ENCODE results near the gene NCAM2. TPM values are rescaled to one million over a fixed set of nuclear protein-coding genes. Genes with fewer than 3 reads are reported as not detected.

Gene NCAM2
- polyA plus RNA-seq, 1 experiment, result 0.83 TPM

DNA sequence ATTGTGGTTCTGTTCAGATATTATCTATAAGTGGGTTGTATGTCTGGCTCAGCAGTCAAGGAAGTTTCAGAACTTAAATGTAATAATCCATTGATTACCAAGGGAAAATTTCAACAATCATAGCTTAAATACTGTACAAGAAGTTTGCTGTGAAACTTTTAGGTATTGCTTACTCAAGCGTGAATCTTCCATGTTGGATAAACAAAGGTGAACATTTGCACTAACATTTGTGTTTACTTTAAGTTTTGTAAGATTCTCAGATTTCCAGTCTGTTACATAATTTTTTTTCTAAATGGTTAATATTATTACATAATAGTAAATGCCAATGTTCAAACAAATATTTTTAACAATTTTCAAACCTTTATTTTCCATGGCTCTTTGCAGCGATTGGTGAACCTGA, 285.6 kb downstream of the NCAM2 start:
- ChIA-PET POLR2A (no interaction called here), CTCF (no interaction called here)
- Histone ChIP-seq H3K36me3 (ENCODE audit: control insufficient read depth, insufficient read depth, low read length) (no peaks in the 10 kb centered on the region), H3K27me3 (ENCODE audit: control insufficient read depth, insufficient read depth, low read length) (no peaks in the 10 kb centered on the region), H3K4me3 (ENCODE audit: low read depth, low read length) (no peak overlapping the region)
- TF ChIP-seq, protein P1, sequence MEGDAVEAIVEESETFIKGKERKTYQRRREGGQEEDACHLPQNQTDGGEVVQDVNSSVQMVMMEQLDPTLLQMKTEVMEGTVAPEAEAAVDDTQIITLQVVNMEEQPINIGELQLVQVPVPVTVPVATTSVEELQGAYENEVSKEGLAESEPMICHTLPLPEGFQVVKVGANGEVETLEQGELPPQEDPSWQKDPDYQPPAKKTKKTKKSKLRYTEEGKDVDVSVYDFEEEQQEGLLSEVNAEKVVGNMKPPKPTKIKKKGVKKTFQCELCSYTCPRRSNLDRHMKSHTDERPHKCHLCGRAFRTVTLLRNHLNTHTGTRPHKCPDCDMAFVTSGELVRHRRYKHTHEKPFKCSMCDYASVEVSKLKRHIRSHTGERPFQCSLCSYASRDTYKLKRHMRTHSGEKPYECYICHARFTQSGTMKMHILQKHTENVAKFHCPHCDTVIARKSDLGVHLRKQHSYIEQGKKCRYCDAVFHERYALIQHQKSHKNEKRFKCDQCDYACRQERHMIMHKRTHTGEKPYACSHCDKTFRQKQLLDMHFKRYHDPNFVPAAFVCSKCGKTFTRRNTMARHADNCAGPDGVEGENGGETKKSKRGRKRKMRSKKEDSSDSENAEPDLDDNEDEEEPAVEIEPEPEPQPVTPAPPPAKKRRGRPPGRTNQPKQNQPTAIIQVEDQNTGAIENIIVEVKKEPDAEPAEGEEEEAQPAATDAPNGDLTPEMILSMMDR (IDR thresholded peaks at IDR 0.05; ENCODE audit: insufficient read depth, low read depth, low read length), result no peak
- no peak for DNase-seq (ENCODE audit: low read depth)

DNA sequence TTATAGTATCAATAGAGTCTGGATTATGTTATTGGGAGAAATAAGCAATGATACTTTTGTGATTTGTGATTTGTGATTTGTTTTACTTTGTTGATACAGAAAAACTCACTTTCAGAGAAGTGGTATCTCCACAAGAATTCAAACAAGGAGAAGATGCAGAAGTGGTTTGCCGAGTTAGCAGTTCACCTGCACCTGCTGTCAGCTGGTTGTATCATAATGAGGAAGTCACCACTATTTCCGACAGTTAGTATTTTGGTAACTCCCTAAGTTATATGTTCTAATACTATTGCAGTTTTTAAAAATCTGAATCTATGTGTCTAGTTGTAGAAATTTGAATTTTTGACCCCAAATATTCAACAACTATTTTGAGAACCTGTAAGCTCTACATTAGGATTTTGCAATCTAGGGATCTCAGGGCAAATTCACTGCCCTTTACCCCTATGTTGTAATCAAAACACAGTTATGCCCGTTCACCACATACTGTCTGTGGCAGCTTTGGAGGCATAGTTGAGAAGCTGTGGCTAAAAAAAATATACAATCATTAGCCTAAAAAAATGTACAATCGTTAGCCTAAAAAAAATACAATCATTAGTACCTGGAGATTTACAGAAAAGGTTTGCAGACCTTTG, 288.1 kb downstream of the NCAM2 start:
- Histone ChIP-seq H3K36me3 (ENCODE audit: control insufficient read depth, insufficient read depth, low read length) (no peaks in the 10 kb centered on the region), H3K27me3 (ENCODE audit: control insufficient read depth, insufficient read depth, low read length) (no peaks in the 10 kb centered on the region), H3K4me3 (ENCODE audit: low read depth, low read length) (no peak overlapping the region)
- DNase-seq (ENCODE audit: low read depth), result no peak
- ChIA-PET POLR2A (no interaction called here), CTCF (no interaction called here)
- TF ChIP-seq, protein P1 (IDR thresholded peaks at IDR 0.05; ENCODE audit: insufficient read depth, low read depth, low read length), result no peak

DNA sequence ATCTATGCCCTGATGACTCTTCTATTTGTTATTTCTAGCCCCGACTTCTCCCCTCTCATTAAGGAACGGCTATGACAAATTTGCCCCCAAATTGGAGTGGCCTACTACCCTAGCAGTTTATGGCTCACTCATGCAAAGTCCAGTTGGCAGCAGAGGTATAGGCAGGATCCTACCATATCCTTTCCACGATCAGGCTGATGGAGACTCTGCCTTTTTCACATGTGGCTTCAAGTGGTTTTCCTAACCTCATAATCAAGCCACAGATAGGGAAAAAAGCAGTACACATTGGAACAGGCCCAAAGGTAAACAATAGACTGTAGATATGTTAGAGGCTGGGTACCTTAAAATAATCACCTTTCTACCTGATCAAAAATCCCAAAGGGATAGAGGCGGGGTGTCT, 292.5 kb downstream of the NCAM2 start:
- Histone ChIP-seq H3K27me3 (ENCODE audit: control insufficient read depth, insufficient read depth, low read length) (no peaks in the 10 kb centered on the region), H3K4me3 (ENCODE audit: low read depth, low read length) (no peak overlapping the region), H3K36me3 (ENCODE audit: control insufficient read depth, insufficient read depth, low read length) (no peaks in the 10 kb centered on the region)
- DNase-seq (ENCODE audit: low read depth), result no peak
- CTCF ChIA-PET, result no interaction called here
- POLR2A ChIA-PET, result no interaction called here
- TF ChIP-seq, protein P1 (IDR thresholded peaks at IDR 0.05; ENCODE audit: insufficient read depth, low read depth, low read length), result no peak

DNA sequence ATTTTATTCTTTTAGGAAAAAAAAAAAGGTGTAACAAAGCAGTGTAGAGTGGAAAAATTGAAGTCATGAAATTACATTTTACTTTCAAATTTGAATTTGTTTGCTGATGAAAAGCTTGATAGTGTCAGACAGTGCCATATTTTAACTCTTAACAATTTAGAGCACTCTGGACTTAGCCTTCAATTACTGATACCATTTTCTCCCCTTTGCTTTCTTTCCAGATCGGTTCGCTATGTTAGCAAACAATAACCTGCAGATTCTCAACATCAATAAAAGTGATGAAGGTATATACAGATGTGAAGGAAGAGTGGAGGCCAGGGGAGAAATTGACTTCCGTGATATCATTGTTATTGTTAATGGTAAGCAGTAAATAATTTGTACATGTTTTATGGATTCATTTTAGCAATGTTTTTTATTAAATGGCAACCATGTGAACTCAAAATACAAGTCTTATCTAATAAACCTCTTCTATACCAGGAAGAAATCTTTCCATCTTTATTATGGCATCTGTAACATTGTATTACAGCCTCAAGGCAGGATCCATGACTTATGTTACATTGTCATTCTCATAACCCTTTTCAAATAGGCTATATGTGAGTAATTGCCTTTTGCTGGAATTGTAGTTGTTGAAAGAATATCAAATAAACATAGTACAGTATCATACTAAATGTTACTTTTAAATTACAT, 293.8 kb downstream of the NCAM2 start:
- H3K27me3 ChIP-seq (ENCODE audit: control insufficient read depth, insufficient read depth, low read length), result no peaks in the 10 kb centered on the region
- no peak overlapping the region for H3K4me3 ChIP-seq (ENCODE audit: low read depth, low read length)
- TF ChIP-seq, protein P1 (IDR thresholded peaks at IDR 0.05; ENCODE audit: insufficient read depth, low read depth, low read length), result no peak
- DNase-seq (ENCODE audit: low read depth), result no peak
- CTCF ChIA-PET, result interaction anchor here (0.6 kb wide), 1 partner anchor 34 kb away, joined by 5 read pairs; no protein-coding TSS in a partner anchor
- POLR2A ChIA-PET, result no interaction called here
- no peaks in the 10 kb centered on the region for H3K36me3 ChIP-seq (ENCODE audit: control insufficient read depth, insufficient read depth, low read length)

DNA sequence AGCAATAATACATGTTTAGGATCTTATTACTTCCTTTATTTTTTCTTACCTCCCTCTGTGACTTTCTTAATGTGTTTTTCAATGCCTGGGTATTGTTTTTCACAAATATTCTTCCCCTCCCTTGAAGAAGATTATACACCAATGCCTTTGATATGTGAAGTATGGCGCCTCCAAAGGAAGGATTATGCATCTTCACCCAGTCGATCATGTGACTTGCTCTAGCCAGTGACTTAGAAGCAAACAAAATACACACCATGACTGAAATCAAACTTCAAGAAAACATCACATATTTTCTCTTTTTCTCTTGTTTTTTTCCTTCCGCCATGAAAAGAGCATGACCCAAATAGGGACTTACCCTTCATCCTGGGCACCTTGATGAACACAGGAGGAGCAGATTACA, 297.1 kb downstream of the NCAM2 start:
- TF ChIP-seq, protein P1 (IDR thresholded peaks at IDR 0.05; ENCODE audit: insufficient read depth, low read depth, low read length), result no peak
- DNase-seq (ENCODE audit: low read depth), result no peak
- Histone ChIP-seq H3K27me3 (ENCODE audit: control insufficient read depth, insufficient read depth, low read length) (no peaks in the 10 kb centered on the region), H3K36me3 (ENCODE audit: control insufficient read depth, insufficient read depth, low read length) (no peaks in the 10 kb centered on the region), H3K4me3 (ENCODE audit: low read depth, low read length) (no peak overlapping the region)
- CTCF ChIA-PET, result interaction anchor here (0.6 kb wide), 1 partner anchor 81 kb away, joined by 3 read pairs; no protein-coding TSS in a partner anchor
- POLR2A ChIA-PET, result no interaction called here
